Thymus (tissue), 11 donors: Measurements from ENCODE around the gene CA10. TPM values are rescaled to one million over a fixed set of nuclear protein-coding genes. Genes with fewer than 3 reads are reported as not detected.
A peak's percentile ranks its signal among the peaks of the same experiment; 100 is the strongest.

Source experiments
- DNase-seq, 9 donors: peaks; one replicate each; pipeline ENCODE4 v3.0.0-alpha.2; 2013; ENCODE audit warnings: low spot score in 9 of 9, low read depth in 6 of 9, missing footprints in 1 of 9
- H3K27ac ChIP-seq, 2 donors: one replicate each; pipeline ENCODE4 v1.5.1; 2013; ENCODE audit warnings: control low read depth in 1 of 2, low read depth in 1 of 2, low read length in 1 of 2, mild to moderate bottlenecking in 1 of 2, moderate library complexity in 1 of 2
- H3K27me3 ChIP-seq, 2 donors: one replicate each; pipeline ENCODE4 v1.5.1; 2013; ENCODE audit warnings: low read length in 1 of 2; ENCODE audit not compliant: control insufficient read depth in 2 of 2, insufficient read depth in 1 of 2
- H3K36me3 ChIP-seq, 2 donors: one replicate each; pipeline ENCODE4 v1.5.1; 2013; ENCODE audit warnings: low read length in 1 of 2, mild to moderate bottlenecking in 1 of 2, moderate library complexity in 1 of 2; ENCODE audit not compliant: control insufficient read depth in 2 of 2, insufficient read depth in 2 of 2
- H3K4me1 ChIP-seq, 2 donors: one replicate each; pipeline ENCODE4 v1.5.1; 2013; ENCODE audit warnings: low read length in 2 of 2; ENCODE audit not compliant: control insufficient read depth in 2 of 2, insufficient read depth in 2 of 2
- H3K4me3 ChIP-seq, 2 donors: one replicate each; pipeline ENCODE4 v1.5.1; 2013; ENCODE audit warnings: low read length in 2 of 2, control low read depth in 1 of 2, mild to moderate bottlenecking in 1 of 2
- H3K9me3 ChIP-seq, 2 donors: one replicate each; pipeline ENCODE4 v1.5.1; 2013; ENCODE audit warnings: low read length in 1 of 2, mild to moderate bottlenecking in 1 of 2; ENCODE audit not compliant: control insufficient read depth in 2 of 2, insufficient read depth in 1 of 2
- WGBS: extraction: QIAGEN DNeasy Blood & Tissue Kit; methylation state at CpG from one replicate; pipeline ENCODE4 v1.1.7; 2013; 5-methylcytosine and 5-hydroxymethylcytosine counted together
- polyA plus RNA-seq: library from polyadenylated mRNA; stranded (reverse); fragments of 200-250 nt; gene quantifications from one replicate; pipeline ENCODE4 v1.2.3, GENCODE V29; 2013
- total RNA-seq: library from RNA; stranded (reverse); fragments of 120-200 nt; gene quantifications from one replicate; pipeline ENCODE4 v1.2.4, GENCODE V29; 2013
- donor health status: healthy.

The CA10 gene
- total and polyA plus RNA-seq, 2 donors, result 0.25 to 0.61 TPM

DNA sequence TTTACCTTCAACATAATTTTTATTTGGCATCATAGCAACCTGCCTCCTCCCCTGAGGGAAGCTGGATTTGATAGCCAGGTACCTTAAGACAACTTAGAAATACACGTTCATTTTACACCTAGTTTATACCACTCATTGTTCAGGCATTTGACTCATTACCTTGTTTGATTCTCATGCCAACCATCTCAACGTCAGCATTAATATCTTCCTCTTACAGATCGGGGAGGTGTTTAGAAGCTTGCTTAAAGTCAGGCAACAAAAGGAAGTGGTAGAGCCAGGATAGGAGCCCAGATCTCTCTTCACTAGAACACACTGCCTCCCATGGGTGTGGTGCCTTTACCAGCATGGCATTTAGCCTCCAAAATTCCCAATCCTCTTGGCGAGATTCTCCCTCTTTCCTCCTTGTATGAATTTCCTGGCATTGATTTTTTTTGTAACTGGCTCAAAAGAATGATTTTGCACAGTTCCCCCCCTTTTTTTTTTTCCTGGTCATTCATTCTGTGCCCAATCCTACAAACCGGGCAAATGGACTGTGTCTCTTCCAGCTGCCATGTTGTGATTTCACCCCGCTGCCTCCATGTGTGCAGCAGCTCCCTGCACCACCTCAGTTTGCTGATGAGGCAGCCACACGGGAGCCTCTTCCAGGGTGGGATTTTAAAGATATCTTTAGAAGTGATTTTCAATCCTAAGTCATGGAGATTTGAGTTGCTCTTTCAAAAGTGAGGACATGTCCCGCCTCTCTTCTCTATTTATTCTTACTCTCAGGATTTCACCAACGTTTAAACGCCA, 514.6 kb downstream of the CA10 start:
- no peak overlapping the region for H3K27ac ChIP-seq
- DNase-seq, result no peak
- H3K4me3 ChIP-seq, result no peak overlapping the region

DNA sequence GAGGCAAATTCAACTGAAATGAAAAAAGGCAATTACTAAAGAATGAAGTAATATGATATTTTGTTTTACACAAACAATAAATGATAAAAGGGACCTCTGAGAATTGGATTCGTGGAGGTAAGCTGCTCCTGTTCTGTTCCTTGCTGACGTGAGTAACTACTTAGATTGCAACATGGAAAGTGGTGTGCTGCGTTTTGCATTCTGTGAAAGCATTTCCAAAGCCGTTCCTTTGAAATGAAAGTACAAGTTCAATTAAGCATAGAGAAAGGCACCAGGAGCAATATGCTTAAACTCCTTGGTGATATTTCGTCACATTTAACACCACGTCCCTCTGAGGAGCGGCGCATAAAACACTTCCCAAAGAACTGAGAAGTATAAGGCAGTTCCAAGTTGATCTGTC, 516.5 kb downstream of the CA10 start:
- Histone ChIP-seq H3K9me3 (no peaks in the 10 kb centered on the region), H3K27me3 (no peaks in the 10 kb centered on the region), H3K4me1 (no peaks in the 10 kb centered on the region), H3K36me3 (no peaks in the 10 kb centered on the region), H3K27ac (no peak overlapping the region), H3K4me3 (no peak overlapping the region)
- 80% methylated on average over 8 of the region's 8 CpGs for WGBS
- DNase-seq, result no peak

More for the DNA sequence above, 514.6 kb downstream of the CA10 start:
- Histone ChIP-seq H3K36me3 (no peaks in the 10 kb centered on the region), H3K4me1 (no peaks in the 10 kb centered on the region), H3K27me3 (no peaks in the 10 kb centered on the region), H3K9me3 (no peaks in the 10 kb centered on the region)
- 92% methylated on average over 10 of the region's 10 CpGs for WGBS

DNA sequence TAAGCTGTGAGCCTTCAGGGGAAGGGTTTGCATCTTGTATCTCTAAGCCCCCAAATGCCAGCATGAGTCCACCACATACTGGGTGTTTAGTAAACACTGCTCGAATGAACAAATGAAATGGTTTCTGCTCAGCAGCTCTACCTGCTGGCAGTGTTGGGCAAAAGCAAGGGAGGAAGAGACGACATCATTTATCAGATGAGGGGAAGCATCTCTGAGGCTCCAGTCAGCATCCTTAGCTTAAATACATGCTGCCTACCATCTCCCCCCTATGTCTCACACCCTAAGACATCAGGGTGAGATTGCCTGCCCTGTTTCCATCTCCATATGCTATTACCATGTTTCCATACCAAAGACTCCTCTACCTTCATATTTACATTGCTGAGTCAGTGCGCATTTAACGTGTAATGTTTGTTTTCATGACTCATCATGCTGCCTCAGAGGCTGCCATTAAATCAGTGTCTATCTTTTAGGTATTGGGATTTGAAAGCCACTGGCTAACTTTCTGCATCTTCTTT, 518.3 kb downstream of the CA10 start:
- H3K27me3 ChIP-seq, result no peaks in the 10 kb centered on the region
- no peak overlapping the region for H3K27ac ChIP-seq
- no peaks in the 10 kb centered on the region for H3K9me3 ChIP-seq
- peak in 3 of 9 donors; percentile 3 to 24 (median 7) for DNase-seq
- no peaks in the 10 kb centered on the region for H3K4me1 ChIP-seq
- no peak overlapping the region for H3K4me3 ChIP-seq
- H3K36me3 ChIP-seq, result no peaks in the 10 kb centered on the region
- WGBS, result 47% methylated on average over 4 of the region's 4 CpGs

DNA sequence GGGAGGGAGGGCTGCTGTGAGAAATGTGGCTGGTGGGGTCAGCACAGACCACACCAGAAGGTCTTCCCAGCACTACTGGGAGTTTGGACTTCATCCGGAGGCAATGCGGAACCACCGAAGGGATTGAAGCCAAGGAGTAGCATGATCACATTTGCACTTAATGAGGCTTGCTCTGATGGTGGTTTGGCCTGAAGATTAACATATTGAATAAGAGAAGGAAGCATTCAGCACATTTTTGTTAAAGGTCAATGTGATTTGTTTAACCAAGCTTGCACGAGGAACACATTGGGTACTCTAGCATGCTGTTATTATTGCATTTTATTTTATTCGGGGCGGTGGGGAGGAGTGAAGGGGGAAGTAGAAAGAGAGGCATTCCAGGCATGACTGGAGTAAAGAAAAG, 519.5 kb downstream of the CA10 start:
- DNase-seq, result no peak
- no peak overlapping the region for H3K27ac ChIP-seq
- H3K4me1 ChIP-seq, result no peaks in the 10 kb centered on the region
- 88% methylated on average over 6 of the region's 6 CpGs for WGBS
- no peaks in the 10 kb centered on the region for H3K36me3 ChIP-seq
- H3K4me3 ChIP-seq, result no peak overlapping the region
- H3K9me3 ChIP-seq, result no peaks in the 10 kb centered on the region
- no peaks in the 10 kb centered on the region for H3K27me3 ChIP-seq

DNA sequence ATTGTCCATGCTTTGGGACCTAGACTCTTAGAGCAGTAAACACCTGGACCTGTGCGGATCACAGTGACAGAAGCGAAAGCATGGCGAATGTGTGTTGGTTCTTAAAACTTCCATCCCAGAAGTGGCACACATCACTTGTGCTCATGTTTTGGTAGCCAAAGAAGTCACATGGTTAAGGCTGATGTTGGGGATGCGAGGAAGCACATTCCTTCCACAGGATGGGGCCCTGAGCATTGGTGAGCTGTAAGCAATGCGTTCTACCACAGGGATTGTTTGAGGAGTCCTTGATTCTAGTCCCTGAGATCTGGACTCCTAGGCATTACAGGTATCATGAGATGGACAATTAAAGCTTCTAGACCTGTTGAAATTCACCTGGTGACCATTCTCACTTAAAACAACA, 522.2 kb downstream of the CA10 start:
- H3K36me3 ChIP-seq, result no peaks in the 10 kb centered on the region
- no peak for DNase-seq
- WGBS, result 91% methylated on average over 5 of the region's 5 CpGs
- H3K27ac ChIP-seq, result no peak overlapping the region
- H3K4me1 ChIP-seq, result no peaks in the 10 kb centered on the region
- H3K9me3 ChIP-seq, result no peaks in the 10 kb centered on the region
- H3K27me3 ChIP-seq, result no peaks in the 10 kb centered on the region
- no peak overlapping the region for H3K4me3 ChIP-seq

DNA sequence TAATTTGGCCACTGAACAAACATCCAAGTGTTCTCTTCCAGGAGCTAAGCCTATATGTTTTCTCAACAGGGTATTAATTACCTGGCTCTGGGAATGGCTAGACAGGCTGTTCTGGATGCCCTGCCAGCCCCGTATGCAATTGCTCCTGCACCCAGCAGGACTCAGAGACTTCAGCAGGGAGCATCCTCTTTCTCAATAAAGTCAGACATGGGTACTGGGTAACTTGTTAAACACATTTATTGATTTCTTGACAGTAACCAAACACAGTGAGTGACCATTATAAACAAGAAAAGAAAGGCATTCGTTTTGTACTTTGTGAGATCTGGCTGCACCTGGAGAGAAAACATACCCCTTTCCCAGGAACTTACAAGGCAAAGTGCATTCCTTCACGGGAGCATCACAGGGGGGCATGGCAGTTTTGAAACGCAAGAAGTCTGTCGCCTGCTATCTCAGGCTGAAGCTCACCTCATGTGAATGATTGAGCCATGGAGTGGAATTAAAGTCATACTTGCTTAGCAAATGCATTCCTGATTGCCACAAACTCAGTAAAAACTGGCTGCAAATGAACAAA, 528.3 kb downstream of the CA10 start:
- Histone ChIP-seq H3K27ac (no peak overlapping the region), H3K36me3 (no peaks in the 10 kb centered on the region), H3K4me3 (no peak overlapping the region), H3K27me3 (no peaks in the 10 kb centered on the region), H3K4me1 (no peaks in the 10 kb centered on the region), H3K9me3 (no peaks in the 10 kb centered on the region)
- no peak for DNase-seq
- WGBS, result 39% methylated on average over 5 of the region's 5 CpGs

DNA sequence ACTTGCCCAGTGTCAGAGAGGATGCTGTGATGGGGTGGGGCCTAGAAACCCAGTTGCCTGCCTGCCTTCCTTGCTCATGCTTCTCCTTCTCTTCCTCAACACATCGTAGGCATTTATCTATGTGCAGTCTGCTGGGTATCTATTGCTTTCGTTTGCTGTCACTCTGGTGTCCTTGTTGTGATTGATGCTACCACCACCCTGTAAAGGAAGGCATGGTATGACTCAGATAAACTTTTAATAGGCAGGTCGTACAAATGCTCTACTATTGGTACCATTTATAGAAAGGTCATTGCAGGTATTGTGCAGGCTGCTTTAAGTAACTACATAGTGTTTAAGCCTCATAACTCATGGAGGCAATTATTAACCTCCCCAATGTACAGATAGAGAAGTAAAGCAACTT, 529.3 kb downstream of the CA10 start:
- Histone ChIP-seq H3K36me3 (no peaks in the 10 kb centered on the region), H3K4me1 (no peaks in the 10 kb centered on the region), H3K27ac (no peak overlapping the region), H3K4me3 (no peak overlapping the region), H3K9me3 (no peaks in the 10 kb centered on the region), H3K27me3 (no peaks in the 10 kb centered on the region)
- 67% methylated on average over 3 of the region's 3 CpGs for WGBS
- DNase-seq, result no peak

DNA sequence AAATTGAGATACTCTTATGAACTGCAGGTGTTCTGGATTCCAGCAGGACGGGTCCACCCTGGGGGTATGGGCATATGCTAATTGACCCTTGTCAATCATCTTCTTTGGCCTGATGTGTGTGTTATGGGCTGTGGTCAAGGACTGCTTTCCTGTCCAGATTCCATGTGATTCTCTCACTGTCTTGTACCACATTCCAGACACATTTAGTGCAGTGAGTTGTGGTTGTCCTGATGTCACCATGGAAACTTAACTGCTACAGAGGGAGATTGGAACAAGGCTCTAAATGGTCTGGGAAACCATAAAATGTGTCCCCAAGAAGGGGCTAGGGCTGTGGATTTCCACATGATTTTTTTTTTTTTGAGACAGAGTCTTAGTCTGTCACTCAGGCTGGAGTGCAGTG, 530.7 kb downstream of the CA10 start:
- H3K4me3 ChIP-seq, result no peak overlapping the region
- no peaks in the 10 kb centered on the region for H3K27me3 ChIP-seq
- no peak for DNase-seq
- no peaks in the 10 kb centered on the region for H3K36me3 ChIP-seq
- no peak overlapping the region for H3K27ac ChIP-seq
- H3K9me3 ChIP-seq, result no peaks in the 10 kb centered on the region
- 90% methylated on average over 1 of the region's 1 CpG for WGBS
- no peaks in the 10 kb centered on the region for H3K4me1 ChIP-seq

DNA sequence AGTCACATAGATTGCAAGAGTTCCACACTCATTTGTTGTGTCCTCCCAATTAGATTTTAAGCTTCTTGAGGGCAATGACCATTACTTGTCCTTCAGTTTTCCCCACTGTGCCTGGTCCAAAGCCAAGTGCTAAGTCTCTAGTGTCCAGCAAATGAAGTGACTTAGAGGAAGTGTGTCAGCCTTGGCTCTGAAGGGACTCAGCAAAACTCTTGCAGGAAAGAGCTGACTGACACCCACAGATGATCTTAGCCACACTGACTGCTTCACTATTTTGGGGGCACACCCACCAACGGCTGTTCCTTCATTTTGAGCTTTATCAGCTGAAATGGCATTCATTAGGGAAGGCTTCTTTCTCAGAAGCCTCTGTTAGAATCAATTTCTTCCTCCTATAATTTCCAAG, 540.0 kb downstream of the CA10 start:
- no peak for DNase-seq
- H3K27me3 ChIP-seq, result no peaks in the 10 kb centered on the region
- no peak overlapping the region for H3K27ac ChIP-seq
- H3K36me3 ChIP-seq, result no peaks in the 10 kb centered on the region
- no peaks in the 10 kb centered on the region for H3K4me1 ChIP-seq
- H3K9me3 ChIP-seq, result no peaks in the 10 kb centered on the region
- 71% methylated on average over 1 of the region's 1 CpG for WGBS
- H3K4me3 ChIP-seq, result no peak overlapping the region
